Stimulated activated CD4-positive, alpha-beta T cell treated with anti-CD3 and anti-CD28 coated beads, TNF-alpha, amount 100 ng/mL, for 48 hours (primary cell): ENCODE measurements around the gene P3R3URF.

Source experiments
- DNase-seq, 3 donors: peaks; one replicate each; pipeline ENCODE4 v3.0.0-alpha.2; 2020; ENCODE audit warnings: low read depth in 3 of 3

The P3R3URF gene

GRCh38 chr1:46132529-46133180 lies 43.6 kb downstream of the P3R3URF start, which contains the start of gene PIK3R3:
TSS of gene PIK3R3 (minus strand) at chr1:46132629. CDS start at chr1:46131952, 677 bp downstream.
- DNase-seq = peak; percentile 80 to 87 (median 82)

GRCh38 chr1:46131712-46132528 lies 44.4 kb downstream of the P3R3URF start:
- DNase-seq = peak in 1 of 3 donors; percentile 20

GRCh38 chr1:46131093-46131492 lies 45.2 kb downstream of the P3R3URF start:
- no peak for DNase-seq

GRCh38 chr1:46130606-46131005 lies 45.7 kb downstream of the P3R3URF start:
- DNase-seq = no peak

GRCh38 chr1:46130121-46130520 lies 46.2 kb downstream of the P3R3URF start:
- no peak for DNase-seq

- no peak for DNase-seq
Measured at GRCh38 chr1:46128344-46128743, 47.9 kb downstream of the P3R3URF start.
